Suprapubic skin (tissue), 4 donors: ENCODE results near the gene SETD4. TPM values are rescaled to one million over a fixed set of nuclear protein-coding genes. Genes with fewer than 3 reads are reported as not detected.
A peak's percentile ranks its signal among the peaks of the same experiment; 100 is the strongest.

ENCODE experiments used
- DNase-seq, 2 donors: peaks; one replicate each; pipeline ENCODE4 v3.0.0-alpha.2; 2019; ENCODE audit warnings: low spot score in 2 of 2
- H3K27ac ChIP-seq: fragments of 200-600 bp; sonication (generic); one replicate; pipeline ENCODE4 v1.5.1; 2019
- H3K27me3 ChIP-seq: fragments of 200-600 bp; sonication (generic); one replicate; pipeline ENCODE4 v1.5.1; 2019
- H3K36me3 ChIP-seq: fragments of 200-600 bp; sonication (generic); one replicate; pipeline ENCODE4 v1.5.1; 2019
- H3K4me1 ChIP-seq: fragments of 200-600 bp; sonication (generic); one replicate; pipeline ENCODE4 v1.5.1; 2019
- H3K4me3 ChIP-seq: fragments of 200-600 bp; sonication (generic); one replicate; pipeline ENCODE4 v1.5.1; 2019; ENCODE audit warnings: mild to moderate bottlenecking
- H3K9me3 ChIP-seq: fragments of 200-600 bp; sonication (generic); one replicate; pipeline ENCODE4 v1.5.1; 2019
- CTCF ChIP-seq, 2 donors: fragments of 200-600 bp in 1 of 2; fragments of 450-650 bp in 1 of 2; sonication (generic) in 1 of 2; IDR thresholded peaks; one replicate each; pipeline ENCODE4 v1.5.1; 2016 to 2019; ENCODE audit warnings: antibody characterized with exemption in 2 of 2, mild to moderate bottlenecking in 1 of 2, moderate library complexity in 1 of 2
- EP300 ChIP-seq: sonication (generic); formaldehyde crosslinking; IDR thresholded peaks from one replicate; pipeline ENCODE4 v1.6.1; 2017; ENCODE audit warnings: antibody characterized with exemption
- POLR2A ChIP-seq, 2 donors: fragments of 450-650 bp; IDR thresholded peaks; one replicate each; pipeline ENCODE4 v1.6.1; 2017; ENCODE audit warnings: antibody characterized with exemption in 2 of 2, mild to moderate bottlenecking in 2 of 2, moderate library complexity in 2 of 2
- POLR2AphosphoS5 ChIP-seq, 3 donors: sonication (generic); formaldehyde crosslinking; IDR thresholded peaks; one replicate each; pipeline ENCODE4 v1.6.1; 2017; ENCODE audit warnings: antibody characterized with exemption in 3 of 3
- WGBS: methylation state at CpG from one replicate; pipeline ENCODE4 v1.1.5; 2018; 5-methylcytosine and 5-hydroxymethylcytosine counted together
- total RNA-seq, 4 donors: library from RNA; depleted of rRNA; stranded (reverse); fragments of >200 nt; gene quantifications; one replicate each; pipeline ENCODE4 v1.1.0, GENCODE V29; 2016

The SETD4 gene
- total RNA-seq, 4 donors from 2014 or later = 20.8 to 80.9 (median 26.5) TPM

- peaks cover 57% of the 10 kb centered on the region for H3K36me3 ChIP-seq
- peaks cover 39% of the 10 kb centered on the region for H3K4me1 ChIP-seq
- DNase-seq = no peak
- 68% methylated on average over 3 of the region's 3 CpGs for WGBS
- H3K27ac ChIP-seq = no peak overlapping the region
- TF ChIP-seq CTCF (IDR thresholded peaks at IDR 0.05) = no peak
- no peak for TF ChIP-seq POLR2A (IDR thresholded peaks at IDR 0.05)
- TF ChIP-seq POLR2AphosphoS5 (IDR thresholded peaks at IDR 0.05) = no peak
- no peak for TF ChIP-seq EP300
- no peaks in the 10 kb centered on the region for H3K27me3 ChIP-seq
- H3K9me3 ChIP-seq = no peaks in the 10 kb centered on the region
- H3K4me3 ChIP-seq = no peak overlapping the region
Observed at GRCh38 chr21:36055551-36055950, 4.8 kb downstream of the SETD4 start.

DNA sequence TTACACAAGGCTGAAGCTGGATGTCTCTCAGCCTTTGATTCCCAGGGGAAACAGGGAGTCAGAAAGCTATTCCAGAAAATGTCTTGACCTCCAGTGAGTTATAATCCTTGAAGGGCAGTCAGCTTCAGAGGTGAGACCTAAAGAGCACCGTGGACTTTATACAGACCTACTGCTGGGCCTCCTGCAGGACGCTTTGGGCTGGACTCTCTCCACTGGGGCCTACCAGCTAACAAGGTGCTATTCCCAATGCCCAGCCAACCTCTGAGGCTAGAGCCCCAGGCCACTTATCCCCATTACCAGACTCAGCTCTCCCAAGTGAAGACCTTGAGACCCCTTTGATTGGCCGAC is 6.6 kb downstream of the SETD4 start:
- H3K4me1 ChIP-seq = peaks cover 29% of the 10 kb centered on the region
- TF ChIP-seq POLR2A (IDR thresholded peaks at IDR 0.05) (no peak), CTCF (IDR thresholded peaks at IDR 0.05) (no peak), POLR2AphosphoS5 (IDR thresholded peaks at IDR 0.05) (no peak), EP300 (no peak)
- no peak for DNase-seq
- no peak overlapping the region for H3K4me3 ChIP-seq
- H3K36me3 ChIP-seq = peaks cover 71% of the 10 kb centered on the region
- no peaks in the 10 kb centered on the region for H3K9me3 ChIP-seq
- no peaks in the 10 kb centered on the region for H3K27me3 ChIP-seq
- peak overlapping the region; percentile 51 for H3K27ac ChIP-seq
- WGBS = 96% methylated on average over 3 of the region's 3 CpGs

DNA sequence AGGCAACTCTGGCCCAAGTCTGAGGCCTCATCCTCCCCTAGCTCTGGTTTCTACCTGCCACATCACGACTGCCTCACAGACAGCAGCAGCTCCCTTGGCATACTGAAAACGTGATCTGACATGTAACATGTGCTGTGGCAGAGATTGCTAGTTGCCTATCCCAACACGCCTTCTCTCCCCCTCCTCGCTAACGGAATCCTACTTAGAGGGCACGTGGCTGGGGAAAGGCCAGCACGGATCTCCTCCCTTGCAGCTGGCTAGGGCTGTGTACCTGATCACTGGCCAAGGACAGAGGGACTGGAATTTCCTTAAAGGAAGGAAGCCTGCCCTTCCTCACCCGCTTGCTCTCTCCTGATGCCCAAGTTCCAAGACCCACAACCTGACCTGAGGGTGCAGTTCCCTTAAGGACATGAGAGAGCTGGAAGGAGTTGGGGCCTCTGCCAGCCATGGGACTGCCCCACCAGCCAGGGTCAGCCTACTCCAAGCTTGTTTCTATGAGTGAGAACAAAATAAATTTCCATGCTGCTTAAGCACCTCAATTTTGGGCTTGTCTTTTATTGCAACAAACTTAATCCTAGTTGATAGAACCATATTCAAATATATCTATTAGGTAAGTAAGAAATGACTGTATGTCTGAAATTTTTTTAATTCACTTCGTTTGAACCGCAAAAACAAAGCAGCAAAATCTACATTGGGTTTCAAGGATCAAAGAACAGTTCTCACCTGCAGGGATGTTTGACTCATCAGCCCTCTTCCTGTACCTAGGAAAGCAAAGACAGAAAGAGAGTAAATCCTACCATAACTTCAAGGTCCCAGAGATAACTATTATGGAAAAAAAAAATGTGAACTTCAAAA is 7.2 kb downstream of the SETD4 start:
- TF ChIP-seq POLR2A (IDR thresholded peaks at IDR 0.05) = no peak
- TF ChIP-seq POLR2AphosphoS5 (IDR thresholded peaks at IDR 0.05) = peak in 1 of 3 donors; percentile 21
- H3K9me3 ChIP-seq = no peaks in the 10 kb centered on the region
- H3K4me3 ChIP-seq = no peak overlapping the region
- peak overlapping the region; percentile 51 for H3K27ac ChIP-seq
- no peaks in the 10 kb centered on the region for H3K27me3 ChIP-seq
- no peak for DNase-seq
- H3K36me3 ChIP-seq = peaks cover 76% of the 10 kb centered on the region
- H3K4me1 ChIP-seq = peaks cover 23% of the 10 kb centered on the region
- WGBS = 51% methylated on average over 10 of the region's 10 CpGs

- DNase-seq = no peak
- 96% methylated on average over 5 of the region's 7 CpGs for WGBS
- H3K4me1 ChIP-seq = peaks cover 9% of the 10 kb centered on the region
- H3K9me3 ChIP-seq = no peaks in the 10 kb centered on the region
- TF ChIP-seq POLR2AphosphoS5 (IDR thresholded peaks at IDR 0.05) = no peak
- TF ChIP-seq CTCF (IDR thresholded peaks at IDR 0.05) = no peak
- no peak for TF ChIP-seq POLR2A (IDR thresholded peaks at IDR 0.05)
- TF ChIP-seq EP300 = no peak
- no peak overlapping the region for H3K27ac ChIP-seq
- no peaks in the 10 kb centered on the region for H3K27me3 ChIP-seq
- H3K4me3 ChIP-seq = no peak overlapping the region
- H3K36me3 ChIP-seq = peaks cover 79% of the 10 kb centered on the region
Observed at GRCh38 chr21:36048357-36048756, 12.0 kb downstream of the SETD4 start.

DNA sequence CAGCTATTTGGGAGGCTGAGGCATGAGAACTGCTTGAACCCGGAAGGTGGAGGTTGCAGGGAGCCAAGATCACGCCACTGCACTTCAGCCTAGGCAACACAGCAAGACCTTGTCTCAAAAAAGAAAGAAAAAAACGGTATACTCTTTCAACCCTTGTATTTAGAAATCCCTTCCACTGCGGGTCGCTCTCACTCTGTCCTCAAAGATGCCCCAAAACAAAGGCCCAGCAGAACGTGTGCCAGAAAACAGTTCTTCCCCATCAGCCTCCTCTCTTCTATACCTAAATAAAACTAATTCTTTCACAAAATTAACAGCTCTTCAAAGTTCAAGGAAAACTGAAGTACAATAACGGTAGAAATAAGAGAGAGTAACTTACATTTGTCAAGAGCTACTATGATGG is 13.2 kb downstream of the SETD4 start:
- Histone ChIP-seq H3K36me3 (peaks cover 85% of the 10 kb centered on the region), H3K4me1 (no peaks in the 10 kb centered on the region), H3K27me3 (no peaks in the 10 kb centered on the region), H3K9me3 (no peaks in the 10 kb centered on the region), H3K27ac (no peak overlapping the region), H3K4me3 (no peak overlapping the region)
- no peak for TF ChIP-seq POLR2AphosphoS5 (IDR thresholded peaks at IDR 0.05)
- no peak for TF ChIP-seq EP300
- no peak for TF ChIP-seq POLR2A (IDR thresholded peaks at IDR 0.05)
- no peak for TF ChIP-seq CTCF (IDR thresholded peaks at IDR 0.05)
- no peak for DNase-seq
- 82% methylated on average over 7 of the region's 7 CpGs for WGBS
